ENCODE measurements around the gene FOXC1.

FOXC1 gene

GRCh38 chr6:1622851-1623768, 13.4 kb downstream of the FOXC1 start:
- FAIRE-seq = no peak
- no peak for TF ChIP-seq POLR2A (IDR thresholded peaks at IDR 0.05; ENCODE audit: low read depth, low read length)

GRCh38 chr6:1623769-1624057, 14.0 kb downstream of the FOXC1 start:
- FAIRE-seq = no peak
- no peak for DNase-seq (ENCODE audit: insufficient read length, low spot score)
- no peak for TF ChIP-seq POLR2A (IDR thresholded peaks at IDR 0.05; ENCODE audit: low read depth, low read length)

More at GRCh38 chr6:1622851-1623768, 13.4 kb downstream of the FOXC1 start:
- no peak for DNase-seq (ENCODE audit: insufficient read length, low spot score)

DNA sequence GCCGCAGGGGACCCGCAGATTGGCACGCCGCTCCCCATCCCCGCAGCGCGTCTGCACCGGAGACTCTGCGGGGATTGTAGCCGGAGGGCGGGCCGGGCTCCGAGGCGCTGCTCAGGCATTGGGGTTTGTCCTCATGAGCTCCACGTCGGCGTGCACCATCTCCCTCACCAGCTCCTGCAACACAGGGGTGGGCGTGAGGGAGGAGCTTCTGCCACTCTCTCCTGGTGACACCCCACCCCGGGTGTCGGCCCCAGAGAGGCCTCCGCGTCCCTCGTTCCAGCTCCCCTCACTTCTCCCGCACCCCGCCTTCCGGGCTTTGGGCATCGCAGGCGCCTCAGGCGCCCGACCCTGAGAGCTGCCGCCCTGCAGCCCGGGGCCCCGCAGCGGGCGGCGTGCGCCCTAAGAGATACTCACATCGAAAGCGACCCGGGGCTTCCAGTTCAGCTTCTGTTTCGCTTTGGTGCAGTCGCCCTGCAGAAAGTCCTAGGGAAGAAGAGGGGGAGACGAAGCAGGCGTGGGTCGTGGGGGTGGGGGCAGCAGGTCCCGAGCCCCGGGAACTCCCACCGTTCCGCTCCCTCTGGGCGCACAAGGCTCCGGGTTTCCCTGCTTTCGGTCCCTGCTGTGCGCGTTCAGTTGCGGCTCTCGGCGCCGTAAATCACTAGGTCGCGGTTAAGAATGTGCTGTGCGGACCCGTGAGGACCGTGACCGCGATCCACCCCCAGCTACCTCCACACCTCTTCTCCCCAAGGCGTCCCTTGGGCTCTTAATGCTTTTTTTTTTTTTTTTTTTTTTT, 14.5 kb downstream of the FOXC1 start:
- DNase-seq (ENCODE audit: insufficient read length, low spot score) (no peak), FAIRE-seq (no peak)
- TF ChIP-seq POLR2A (IDR thresholded peaks at IDR 0.05; ENCODE audit: low read depth, low read length) = no peak

- TF ChIP-seq POLR2A (IDR thresholded peaks at IDR 0.05; ENCODE audit: low read depth, low read length) = no peak; the same call in 1 of the 2 replicates
- peak; percentile 88 for DNase-seq (ENCODE audit: insufficient read length, low spot score)
- no peak for FAIRE-seq
Measured at GRCh38 chr6:1624851-1625781, 15.4 kb downstream of the FOXC1 start.

DNA sequence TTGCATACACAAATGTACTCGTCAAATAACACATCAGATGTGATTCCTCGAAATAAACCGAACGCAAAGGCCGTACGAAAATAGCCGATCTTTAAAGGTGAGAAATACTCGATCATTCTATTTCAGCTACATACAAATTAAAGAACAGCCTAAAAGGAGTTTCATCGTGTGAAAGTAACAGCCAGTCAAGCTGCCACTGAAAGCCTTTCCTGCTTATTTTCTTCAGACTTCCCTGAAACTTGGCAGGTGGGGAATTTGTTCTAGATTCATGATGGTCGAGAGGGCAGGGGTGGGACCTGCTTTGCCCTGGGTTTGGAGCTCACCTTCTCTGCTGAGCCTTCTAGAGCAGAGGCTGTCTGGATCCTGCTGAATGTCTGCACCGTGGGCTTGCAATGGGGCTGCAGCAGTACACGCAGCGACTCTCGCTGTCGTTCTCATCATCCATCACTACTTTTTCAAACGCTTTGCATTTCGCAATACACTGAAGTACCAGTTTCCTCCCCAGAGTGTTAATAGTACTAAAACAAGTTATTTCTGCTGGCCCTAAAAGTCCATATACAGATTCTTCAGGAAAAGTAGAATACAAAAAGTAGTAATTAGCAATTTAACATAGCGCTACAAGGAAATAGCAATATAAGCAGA, 16.2 kb downstream of the FOXC1 start:
- no peak for DNase-seq (ENCODE audit: insufficient read length, low spot score)
- no peak for TF ChIP-seq POLR2A (IDR thresholded peaks at IDR 0.05; ENCODE audit: low read depth, low read length)
- no peak for FAIRE-seq

- no peak for TF ChIP-seq POLR2A (IDR thresholded peaks at IDR 0.05; ENCODE audit: low read depth, low read length)
- no peak for FAIRE-seq
- no peak for DNase-seq (ENCODE audit: insufficient read length, low spot score)
Measured at GRCh38 chr6:1626481-1626880, 16.8 kb downstream of the FOXC1 start.

DNA sequence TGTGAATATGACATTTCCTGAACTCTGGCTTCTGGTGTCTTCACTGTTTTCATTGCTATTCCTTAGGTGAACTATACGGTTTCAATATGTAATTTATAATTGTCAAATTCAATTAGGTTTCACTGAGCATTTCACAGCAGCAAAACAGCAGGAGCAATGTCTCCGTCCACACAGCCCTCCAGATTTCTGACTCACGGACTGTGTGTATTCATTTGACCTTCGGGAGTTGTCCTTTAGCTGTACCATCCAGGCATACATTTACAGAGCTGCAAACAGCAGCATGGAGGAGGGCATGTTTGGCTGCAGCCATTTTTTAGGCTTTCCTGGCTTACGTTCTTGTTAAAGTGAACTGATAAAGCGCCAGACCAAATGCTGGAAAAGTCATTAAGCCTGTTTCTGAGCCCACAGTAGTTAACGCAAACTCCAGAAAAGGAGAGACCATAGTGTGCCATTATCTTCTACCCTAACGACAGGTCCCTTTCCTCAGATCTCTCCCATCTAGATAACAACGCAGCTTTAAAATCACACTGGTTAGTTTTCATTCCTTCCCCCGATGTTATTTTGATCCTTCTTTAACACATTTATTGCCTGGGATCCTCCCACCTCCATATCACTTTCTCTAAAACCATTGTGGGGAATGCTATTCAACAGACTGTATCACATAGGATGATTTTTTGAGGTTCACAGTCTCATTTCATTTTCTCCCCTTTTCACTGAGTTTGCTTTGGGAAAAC, 18.3 kb downstream of the FOXC1 start:
- FAIRE-seq (no peak), DNase-seq (ENCODE audit: insufficient read length, low spot score) (no peak)
- TF ChIP-seq POLR2A (IDR thresholded peaks at IDR 0.05; ENCODE audit: low read depth, low read length) = no peak

DNA sequence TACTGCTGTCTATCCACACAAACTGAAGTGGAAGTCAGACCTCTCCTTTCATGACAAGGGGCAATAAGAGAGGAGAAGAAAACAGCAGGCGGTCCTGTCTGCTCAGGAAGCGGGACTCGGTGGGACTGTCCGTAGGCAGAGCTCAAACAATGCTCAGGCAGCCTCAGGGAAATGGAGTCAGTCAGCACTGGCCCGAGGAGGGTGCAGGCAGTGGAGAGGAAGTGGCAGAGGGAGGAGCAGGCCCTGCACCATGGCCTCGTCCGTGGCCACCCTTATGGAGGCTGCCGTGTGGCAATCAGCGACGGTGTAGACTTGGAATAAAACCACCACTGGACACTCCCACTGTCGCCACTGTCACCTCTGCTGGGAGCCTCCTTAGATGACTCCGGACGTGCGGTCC, 19.6 kb downstream of the FOXC1 start:
- no peak for TF ChIP-seq POLR2A (IDR thresholded peaks at IDR 0.05; ENCODE audit: low read depth, low read length)
- FAIRE-seq (no peak), DNase-seq (ENCODE audit: insufficient read length, low spot score) (no peak)

GRCh38 chr6:1630212-1630770, 20.6 kb downstream of the FOXC1 start:
- FAIRE-seq (no peak), DNase-seq (ENCODE audit: insufficient read length, low spot score) (no peak)
- TF ChIP-seq POLR2A (IDR thresholded peaks at IDR 0.05; ENCODE audit: low read depth, low read length) = no peak

- TF ChIP-seq POLR2A (IDR thresholded peaks at IDR 0.05; ENCODE audit: low read depth, low read length) = no peak
- DNase-seq (ENCODE audit: insufficient read length, low spot score) (no peak), FAIRE-seq (no peak)
Measured at GRCh38 chr6:1630771-1631217, 21.1 kb downstream of the FOXC1 start.

DNA sequence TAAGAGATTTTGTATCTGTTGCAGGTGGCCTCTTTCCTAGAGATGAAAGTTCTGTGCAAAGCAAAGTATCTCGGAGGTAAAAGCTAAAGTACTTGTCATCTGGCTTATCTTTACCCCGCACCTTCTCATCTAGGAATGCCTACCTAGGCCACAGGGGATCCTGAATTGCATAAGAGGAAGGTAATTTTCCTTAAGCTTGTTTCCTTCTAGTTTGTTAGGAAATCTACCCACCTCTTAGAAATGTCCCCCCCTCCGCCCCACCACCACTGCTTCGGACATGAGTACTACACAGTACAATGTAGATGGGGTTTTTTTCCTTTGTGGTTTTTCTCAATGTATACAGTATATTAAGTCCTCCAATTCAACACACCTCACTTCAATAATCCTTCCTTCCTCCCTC, 21.5 kb downstream of the FOXC1 start:
- no peak for TF ChIP-seq POLR2A (IDR thresholded peaks at IDR 0.05; ENCODE audit: low read depth, low read length)
- FAIRE-seq (no peak), DNase-seq (ENCODE audit: insufficient read length, low spot score) (no peak)

DNA sequence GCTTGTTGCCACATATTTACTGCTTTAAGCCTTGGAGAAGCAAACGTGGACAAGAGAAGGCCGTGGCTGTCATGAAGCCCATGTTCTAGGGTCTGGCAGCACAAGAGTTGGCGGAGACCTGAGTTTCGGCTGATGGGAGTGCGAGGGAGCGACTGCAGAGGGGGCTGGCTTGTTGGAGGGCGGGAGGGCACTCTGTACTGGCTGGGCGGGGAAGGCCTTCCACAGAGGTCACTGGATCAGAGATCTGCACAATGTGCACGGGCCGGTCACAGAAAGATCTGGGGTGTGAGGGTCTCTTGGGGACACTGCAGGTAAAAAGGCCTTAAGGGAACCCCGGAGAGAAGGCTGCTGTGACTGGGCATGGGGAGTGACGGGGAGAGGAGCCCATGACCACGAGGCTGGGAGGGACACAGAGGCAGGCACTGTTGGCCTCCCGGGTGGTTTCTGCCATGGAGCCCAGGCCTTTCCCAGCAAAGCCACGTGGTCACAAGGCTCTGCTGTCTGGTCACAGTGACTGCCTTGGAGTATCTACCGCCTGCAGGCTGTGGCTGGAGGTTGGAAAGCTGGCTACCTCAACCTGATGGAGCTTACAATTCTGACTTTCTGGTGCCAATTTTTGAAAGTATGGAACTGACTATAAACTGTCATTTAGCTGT, 23.8 kb downstream of the FOXC1 start:
- DNase-seq (ENCODE audit: insufficient read length, low spot score) = no peak
- TF ChIP-seq POLR2A (IDR thresholded peaks at IDR 0.05; ENCODE audit: low read depth, low read length) = no peak
- no peak for FAIRE-seq
